Lower leg skin (tissue), 4 donors: ENCODE results near the gene MYO18B. TPM values are rescaled to one million over a fixed set of nuclear protein-coding genes. Genes with fewer than 3 reads are reported as not detected.
A peak's percentile ranks its signal among the peaks of the same experiment; 100 is the strongest.

ENCODE experiments used
- DNase-seq, 2 donors: peaks; one replicate each; pipeline ENCODE4 v3.0.0-alpha.2; 2019; ENCODE audit warnings: low spot score in 2 of 2
- H3K4me3 ChIP-seq: fragments of 200-600 bp; sonication (generic); 2 replicates; pipeline ENCODE4 v1.5.1; 2017; ENCODE audit warnings: mild to moderate bottlenecking, low read depth; ENCODE audit not compliant: poor library complexity, severe bottlenecking
- POLR2A ChIP-seq, 2 donors: fragments of 450-650 bp; IDR thresholded peaks; one replicate each; pipeline ENCODE4 v1.6.1; 2016 to 2017; ENCODE audit warnings: antibody characterized with exemption in 2 of 2, mild to moderate bottlenecking in 1 of 2, moderate library complexity in 1 of 2
- WGBS, 2 donors: methylation state at CpG; one replicate each; pipeline ENCODE4 v1.1.5; 2018; 5-methylcytosine and 5-hydroxymethylcytosine counted together
- intact Hi-C: fragments of 100-400 bp; cut with DNase I; formaldehyde crosslinking; loops from one replicate; pipeline ENCODE4 v1.15.0; 2023; ENCODE audit warnings: low total_unique reads
- total RNA-seq, 4 donors: library from RNA; depleted of rRNA; stranded (reverse); fragments of >200 nt; gene quantifications; one replicate each; pipeline ENCODE4 v1.1.0, GENCODE V29; 2016
- TF ChIP-seq, protein P1 (sequence below), 3 donors: fragments of 450-650 bp; IDR thresholded peaks; one replicate each; pipeline ENCODE4 v1.5.1; 2016; ENCODE audit warnings: antibody characterized with exemption in 3 of 3, mild to moderate bottlenecking in 3 of 3, moderate library complexity in 2 of 3

MYO18B gene
- total RNA-seq, 4 donors from 2014 or later: 1.5 to 3.4 TPM; not detected in 2

GRCh38 chr22:25909614-25910387, 167.8 kb downstream of the MYO18B start:
- WGBS, 2 donors: 55 to 57% methylated on average over 7 of the region's 7 CpGs
- intact Hi-C loops: no loop called here

DNA sequence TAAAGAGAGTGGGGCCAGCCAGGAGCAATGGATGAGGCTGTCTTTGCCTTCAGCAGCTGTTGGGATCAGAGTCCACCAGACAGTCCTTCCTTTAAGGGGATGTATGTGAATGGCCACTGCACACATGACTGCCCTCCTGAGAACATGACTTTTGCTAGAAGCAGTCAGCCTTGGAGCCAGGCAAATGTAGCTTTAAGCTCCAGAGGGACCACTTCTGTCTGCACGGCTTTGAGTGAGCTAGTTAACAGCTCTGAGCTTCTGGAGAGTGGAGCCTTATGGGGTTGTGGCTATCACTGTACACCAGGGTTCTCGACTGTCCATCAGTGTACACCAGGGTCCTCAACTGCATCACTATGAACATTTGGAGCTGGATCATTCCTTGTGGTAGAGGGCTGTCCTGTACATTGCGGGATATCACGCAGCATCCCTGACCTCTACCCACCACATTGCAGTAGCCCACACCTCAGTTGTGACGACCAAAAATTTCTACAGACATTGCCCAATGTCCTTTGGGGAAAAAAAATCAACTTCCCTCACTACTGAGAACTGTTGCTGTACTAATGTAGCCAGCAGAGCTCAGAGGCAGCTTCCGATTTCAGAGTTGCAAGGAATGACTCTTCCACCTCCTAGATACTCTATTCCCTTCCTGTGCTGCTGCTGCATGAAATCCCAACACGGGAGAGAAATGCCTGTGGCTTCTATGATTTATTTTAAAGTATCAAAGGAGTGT, 169.4 kb downstream of the MYO18B start:
- intact Hi-C loops: no loop called here
- H3K4me3 ChIP-seq: no peak overlapping the region
- whole genome bisulfite sequencing, 2 donors: 72 to 77% methylated on average over 7 of the region's 7 CpGs
- TF ChIP-seq, protein P1, sequence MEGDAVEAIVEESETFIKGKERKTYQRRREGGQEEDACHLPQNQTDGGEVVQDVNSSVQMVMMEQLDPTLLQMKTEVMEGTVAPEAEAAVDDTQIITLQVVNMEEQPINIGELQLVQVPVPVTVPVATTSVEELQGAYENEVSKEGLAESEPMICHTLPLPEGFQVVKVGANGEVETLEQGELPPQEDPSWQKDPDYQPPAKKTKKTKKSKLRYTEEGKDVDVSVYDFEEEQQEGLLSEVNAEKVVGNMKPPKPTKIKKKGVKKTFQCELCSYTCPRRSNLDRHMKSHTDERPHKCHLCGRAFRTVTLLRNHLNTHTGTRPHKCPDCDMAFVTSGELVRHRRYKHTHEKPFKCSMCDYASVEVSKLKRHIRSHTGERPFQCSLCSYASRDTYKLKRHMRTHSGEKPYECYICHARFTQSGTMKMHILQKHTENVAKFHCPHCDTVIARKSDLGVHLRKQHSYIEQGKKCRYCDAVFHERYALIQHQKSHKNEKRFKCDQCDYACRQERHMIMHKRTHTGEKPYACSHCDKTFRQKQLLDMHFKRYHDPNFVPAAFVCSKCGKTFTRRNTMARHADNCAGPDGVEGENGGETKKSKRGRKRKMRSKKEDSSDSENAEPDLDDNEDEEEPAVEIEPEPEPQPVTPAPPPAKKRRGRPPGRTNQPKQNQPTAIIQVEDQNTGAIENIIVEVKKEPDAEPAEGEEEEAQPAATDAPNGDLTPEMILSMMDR (IDR thresholded peaks at IDR 0.05): no peak
- TF ChIP-seq POLR2A (IDR thresholded peaks at IDR 0.05): no peak
- peak in 1 of 2 donors; percentile 46 for DNase-seq

More at GRCh38 chr22:25909614-25910387, 167.8 kb downstream of the MYO18B start:
- H3K4me3 ChIP-seq: no peak overlapping the region
- TF ChIP-seq, protein P1 (IDR thresholded peaks at IDR 0.05): no peak
- TF ChIP-seq POLR2A (IDR thresholded peaks at IDR 0.05): no peak
- peak in 1 of 2 donors; percentile 23 for DNase-seq

DNA sequence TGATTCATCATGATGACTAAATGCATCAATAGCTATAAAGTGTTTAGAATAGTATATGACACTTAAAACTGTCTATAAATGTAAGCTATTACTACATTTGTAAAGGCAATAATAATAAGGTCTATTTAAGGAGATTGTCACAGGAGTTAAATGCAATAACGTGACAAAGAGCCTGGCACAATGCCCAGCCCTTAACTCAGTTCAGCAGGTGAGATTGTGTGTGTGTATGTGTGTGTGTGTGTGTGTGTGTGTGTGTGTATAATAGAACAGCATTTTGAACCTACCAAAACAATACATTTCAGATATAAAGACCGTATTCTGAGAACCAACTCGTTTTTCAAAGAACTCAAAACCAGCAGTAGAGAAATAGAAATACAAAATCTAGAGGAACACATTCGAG, 177.5 kb downstream of the MYO18B start:
- peak in 1 of 2 donors; percentile 20 for DNase-seq
- H3K4me3 ChIP-seq: no peak overlapping the region
- WGBS, 2 donors: 53% methylated on average over 4 of the region's 4 CpGs
- no peak for TF ChIP-seq POLR2A (IDR thresholded peaks at IDR 0.05)
- TF ChIP-seq, protein P1 (IDR thresholded peaks at IDR 0.05): no peak
- intact Hi-C loops: no loop called here

DNA sequence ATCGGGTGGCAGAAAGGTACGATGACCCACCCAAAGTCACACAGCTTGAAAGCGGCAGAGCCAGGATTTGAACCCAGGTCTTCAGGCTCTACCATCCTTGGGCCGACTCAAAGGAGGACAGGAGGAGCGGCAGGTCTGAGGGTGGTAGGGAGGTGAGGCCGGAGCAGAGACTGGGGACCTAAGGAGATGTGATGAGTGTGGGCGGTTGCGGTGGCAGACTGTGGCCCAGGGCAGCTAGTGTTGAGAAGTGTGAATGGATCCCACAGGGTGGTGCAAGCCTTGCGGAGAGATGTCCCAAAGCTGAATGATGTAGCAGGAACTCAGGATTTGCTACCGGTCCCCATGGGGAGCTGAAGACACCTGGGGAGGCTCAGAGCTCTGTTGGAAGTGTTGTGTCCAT, 180.2 kb downstream of the MYO18B start:
- no peak overlapping the region for H3K4me3 ChIP-seq
- TF ChIP-seq, protein P1 (IDR thresholded peaks at IDR 0.05): no peak
- TF ChIP-seq POLR2A (IDR thresholded peaks at IDR 0.05): no peak
- intact Hi-C loops: no loop called here
- WGBS, 2 donors: 88 to 89% methylated on average over 10 of the region's 10 CpGs
- DNase-seq: no peak

DNA sequence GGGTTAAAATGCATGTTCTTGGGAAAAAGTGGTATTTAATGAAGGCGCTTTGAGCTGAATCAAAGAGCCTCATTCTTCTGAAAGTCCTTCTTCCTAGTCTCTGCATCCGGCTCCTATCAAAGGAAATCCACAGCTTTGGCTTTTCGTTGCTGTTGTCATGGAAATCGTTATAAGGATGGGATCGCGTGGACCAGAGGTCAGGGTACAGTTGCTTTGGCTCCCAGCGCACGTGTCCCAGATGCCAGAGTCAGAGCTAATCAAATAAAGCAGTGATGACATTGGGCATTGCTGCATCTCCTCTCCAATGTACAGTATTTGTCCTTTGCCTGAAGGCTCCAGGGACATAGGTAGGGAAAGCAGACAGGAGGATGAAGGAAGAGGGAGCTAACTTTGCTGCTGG, 181.9 kb downstream of the MYO18B start:
- WGBS, 2 donors: 48 to 54% methylated on average over 8 of the region's 8 CpGs
- peak in 1 of 2 donors; percentile 20 for DNase-seq
- no peak overlapping the region for H3K4me3 ChIP-seq
- TF ChIP-seq POLR2A (IDR thresholded peaks at IDR 0.05): no peak
- TF ChIP-seq, protein P1 (IDR thresholded peaks at IDR 0.05): no peak
- intact Hi-C loops: no loop called here
